Erythroblast (primary cell): ENCODE measurements around the gene UBR1.

Experiments
- GATA1 ChIP-seq: IDR thresholded peaks from 2 replicates; pipeline ENCODE4 v1.6.1; 2011; ENCODE audit warnings: low read depth, mild to moderate bottlenecking, control low read depth, low read length, moderate library complexity
- POLR2A ChIP-seq: IDR thresholded peaks from 2 replicates; pipeline ENCODE4 v1.6.1; 2011; ENCODE audit warnings: mild to moderate bottlenecking, low read length

GRCh38 chr15:42973114-42973513 lies 132.7 kb downstream of the UBR1 start:
- no peak for TF ChIP-seq POLR2A
- TF ChIP-seq GATA1 = no peak
